Measurements from ENCODE around the gene VRK1.

- TF ChIP-seq CTCF (conservative IDR thresholded peaks at IDR 0.05; ENCODE audit: low read length) (no peak), EZH2phosphoT487 (IDR thresholded peaks at IDR 0.05; ENCODE audit: borderline replicate concordance) (no peak)
Observed at GRCh38 chr14:96861568-96862310, 64.6 kb downstream of the VRK1 start.

All from Loucy (cell line).